GM12878 (cell line): Measurements from ENCODE around the gene HIVEP1. TPM values are rescaled to one million over a fixed set of nuclear protein-coding genes. Genes with fewer than 3 reads are reported as not detected.

Experiments used
- ATAC-seq: fragments of 200-7000 bp; cut with Tn5 transposase; 3 replicates; pipeline ENCODE4 v1.9.1; 2020; ENCODE audit warnings: mild to moderate bottlenecking, moderate library complexity
- BruUV-seq: library from RNA; stranded (reverse); fragments of 400-500 nt; replicated peaks from 2 replicates; lab custom pipeline; 2021; lab: Mats Ljungman, UMichigan
- CTCF ChIA-PET: fragments of 300-600 bp; sonication (Branson Sonifier 250); formaldehyde crosslinking; extraction: SDS; loops from one replicate; lab custom pipeline; 2021; ENCODE audit warnings: inconsistent platforms; lab: Yijun Ruan, JAX
- POLR2A ChIA-PET: fragments of 350-600 bp; formaldehyde crosslinking; extraction: SDS; loops from one replicate; lab custom pipeline; 2021; ENCODE audit warnings: inconsistent platforms; lab: Charles Lee
- RAD21 ChIA-PET: fragments of 300-600 bp; sonication (Branson Sonifier 250); formaldehyde crosslinking; loops from one replicate; lab custom pipeline; 2023; ENCODE audit warnings: antibody characterized with exemption; ENCODE audit not compliant: unreplicated experiment; lab: Charles Lee
- SMC1A ChIA-PET: fragments of 300-600 bp; sonication (Branson Sonifier 250); formaldehyde crosslinking; loops from one replicate; lab custom pipeline; 2023; ENCODE audit not compliant: unreplicated experiment, uncharacterized antibody; lab: Charles Lee
- DNase-seq: peaks from one replicate; pipeline ENCODE4 v3.0.0-alpha.2; 2011; ENCODE audit warnings: low read depth, low spot score
- FAIRE-seq: peaks from 3 replicates; lab custom pipeline; 2011; peaks lifted over from hg19 to GRCh38; lab: Jason Lieb, UNC
- H2AFZ ChIP-seq: 2 replicates; pipeline ENCODE4 v1.6.0; 2011; ENCODE audit warnings: low read depth, low read length, control low read depth; ENCODE audit not compliant: control insufficient read depth
- H3K27ac ChIP-seq: 2 replicates; pipeline ENCODE4 v1.5.1; 2011; ENCODE audit warnings: control low read depth; ENCODE audit not compliant: control insufficient read depth, insufficient read depth
- H3K27me3 ChIP-seq, 2 experiments: replicated peaks in 1 of 2; 2 replicates each; pipeline versions ENCODE4 v1.6.0 to v1.6.1; 2011; ENCODE audit warnings: low read length in 1 of 2; ENCODE audit not compliant: control insufficient read depth in 2 of 2, insufficient read depth in 2 of 2
- H3K36me3 ChIP-seq, 2 experiments: 2 replicates each; pipeline ENCODE4 v1.5.1; 2011; ENCODE audit warnings: low read length in 1 of 2; ENCODE audit not compliant: control insufficient read depth in 2 of 2, insufficient read depth in 2 of 2
- H3K4me1 ChIP-seq: 2 replicates; pipeline ENCODE4 v1.6.1; 2011; ENCODE audit warnings: mild to moderate bottlenecking, low read length, moderate library complexity, mixed read lengths; ENCODE audit not compliant: control insufficient read depth, insufficient read depth
- H3K4me2 ChIP-seq: 2 replicates; pipeline ENCODE4 v1.6.0; 2011; ENCODE audit warnings: control low read depth; ENCODE audit not compliant: control insufficient read depth, insufficient read depth
- H3K4me3 ChIP-seq: fragments of 200-600 bp; sonication (generic); 2 replicates; pipeline ENCODE4 v1.5.1; 2016
- H3K79me2 ChIP-seq: 2 replicates; pipeline ENCODE4 v1.6.0; 2011; ENCODE audit warnings: low read length; ENCODE audit not compliant: control insufficient read depth, insufficient read depth
- H3K9ac ChIP-seq: 2 replicates; pipeline ENCODE4 v1.8.0; 2011; ENCODE audit warnings: low read length, control low read depth, mixed read lengths; ENCODE audit not compliant: control insufficient read depth, insufficient read depth
- H3K9me3 ChIP-seq: replicated peaks from 3 replicates; pipeline ENCODE4 v1.5.1; 2011; ENCODE audit warnings: mild to moderate bottlenecking, low read length; ENCODE audit not compliant: control insufficient read depth, insufficient read depth
- H4K20me1 ChIP-seq: 2 replicates; pipeline ENCODE4 v1.6.0; 2011; ENCODE audit not compliant: control insufficient read depth, insufficient read depth
- BCL11A ChIP-seq: IDR thresholded peaks from 2 replicates; pipeline ENCODE4 v1.6.1; 2011; ENCODE audit warnings: low read depth, low read length
- CEBPB ChIP-seq, 2 experiments: fragments of 150-350 bp in 1 of 2; IDR thresholded peaks; 2 replicates each; pipeline ENCODE4 v1.6.1; 2012 to 2014; ENCODE audit warnings: low read depth in 2 of 2, low read length in 2 of 2, borderline replicate concordance in 1 of 2, inconsistent platforms in 1 of 2
- GATAD2B ChIP-seq: fragments of 450-650 bp; conservative IDR thresholded peaks from 2 replicates; pipeline ENCODE4 v1.6.1; 2017; ENCODE audit warnings: low read depth, mild to moderate bottlenecking, moderate library complexity
- HDAC2 ChIP-seq: fragments of 200-600 bp; sonication (generic); IDR thresholded peaks from 2 replicates; pipeline ENCODE4 v1.6.1; 2017
- LARP7 ChIP-seq: fragments of 450-650 bp; IDR thresholded peaks from 2 replicates; pipeline ENCODE4 v1.6.1; 2017; ENCODE audit warnings: mild to moderate bottlenecking
- MYB ChIP-seq: fragments of 150-350 bp; IDR thresholded peaks from 2 replicates; pipeline ENCODE4 v1.6.1; 2014; ENCODE audit warnings: mild to moderate bottlenecking, low read depth, low read length, borderline replicate concordance
- PAX8 ChIP-seq: fragments of 450-650 bp; IDR thresholded peaks from 2 replicates; pipeline ENCODE4 v1.6.1; 2017; ENCODE audit warnings: mild to moderate bottlenecking, moderate library complexity
- POLR2A ChIP-seq: IDR thresholded peaks from 2 replicates; pipeline ENCODE4 v1.6.1; 2011; ENCODE audit warnings: low read depth, mild to moderate bottlenecking, low read length
- POLR2AphosphoS5 ChIP-seq: IDR thresholded peaks from 2 replicates; pipeline ENCODE4 v1.6.1; 2011; ENCODE audit warnings: mild to moderate bottlenecking, low read length, inconsistent platforms
- SMC3 ChIP-seq: IDR thresholded peaks from 2 replicates; pipeline ENCODE4 v1.6.1; 2011; ENCODE audit warnings: low read length, improper control_type of control experiment, borderline replicate concordance
- SREBF1 ChIP-seq: IDR thresholded peaks from 2 replicates; pipeline ENCODE4 v1.6.1; 2012; ENCODE audit warnings: mild to moderate bottlenecking, low read length
- WRNIP1 ChIP-seq: IDR thresholded peaks from 2 replicates; pipeline ENCODE4 v1.6.1; 2011; ENCODE audit warnings: low read depth, low read length, improper control_type of control experiment, borderline replicate concordance
- ZZZ3 ChIP-seq: IDR thresholded peaks from 2 replicates; pipeline ENCODE4 v1.6.1; 2011; ENCODE audit warnings: low read depth; ENCODE audit not compliant: control insufficient read depth, insufficient read length
- WGBS: methylation state at CpG from one replicate; pipeline ENCODE4 v1.1.6; 2016; ENCODE audit warnings: low lambda C conversion rate; ENCODE audit not compliant: insufficient replicate concordance, insufficient coverage; ENCODE audit errors: missing lambda C conversion rate; 5-methylcytosine and 5-hydroxymethylcytosine counted together
- in situ Hi-C: fragments of 300-500 bp; cut with MboI; formaldehyde crosslinking; loops from 9 replicates; pipeline ENCODE4 v1.14.3; 2018; ENCODE audit warnings: mixed read lengths
- intact Hi-C: fragments of 100-400 bp; cut with micrococcal nuclease; formaldehyde crosslinking; loops from one replicate; pipeline ENCODE4 v1.14.2; 2022; ENCODE audit not compliant: unreplicated experiment
- polyA plus RNA-seq, 11 experiments: library from polyadenylated mRNA; depleted of rRNA in 4 of 11; unstranded in 6 of 11; stranded (reverse) in 5 of 11; fragments of >200 nt; fragmentation: Nextera tagmentation in 4 of 11; fragmentation: Illumina TruSeq in 1 of 11; extraction: Ambion mirVana in 4 of 11; extraction: Trizol in 1 of 11; gene quantifications; 1 replicate in 1 of 11; 2 replicates in 10 of 11; pipeline versions ENCODE4 v1.2.1 to v1.2.3, GENCODE V29; 2011 to 2016; ENCODE audit warnings: inconsistent platforms in 2 of 11, missing spikeins in 2 of 11, low read depth in 1 of 11
- total RNA-seq, 4 experiments: library from RNA; depleted of rRNA in 3 of 4; stranded (reverse); fragments of >200 nt in 3 of 4; fragmentation: Illumina TruSeq in 1 of 4; extraction: Trizol in 1 of 4; gene quantifications; 2 replicates each; pipeline versions ENCODE4 v1.2.1 to v1.2.3, GENCODE V29; 2013 to 2021
- TF ChIP-seq, protein P1 (sequence below): fragments of 450-650 bp; conservative IDR thresholded peaks from 2 replicates; pipeline ENCODE4 v1.6.1; 2017; ENCODE audit warnings: mild to moderate bottlenecking, moderate library complexity
- TF ChIP-seq, protein P2 (sequence below): IDR thresholded peaks from 2 replicates; pipeline ENCODE4 v1.6.1; 2012; ENCODE audit warnings: low read depth, low read length, improper control_type of control experiment
- TF ChIP-seq, protein P3 (sequence below): fragments of 150-350 bp; IDR thresholded peaks from 2 replicates; pipeline ENCODE4 v1.6.1; 2014; ENCODE audit warnings: mild to moderate bottlenecking, low read depth, low read length
- TF ChIP-seq, protein P4 (sequence below): fragments of 450-650 bp; formaldehyde crosslinking; IDR thresholded peaks from 2 replicates; pipeline ENCODE4 v1.4.0; 2022; ENCODE audit warnings: mild to moderate bottlenecking, moderate library complexity

Gene HIVEP1
- total and polyA plus RNA-seq, 10 of the 15 experiments (the other 5 are each of a cell fraction or from before 2014, with no cell fraction given), result 4.3 to 37.5 (median 21.6) TPM

DNA sequence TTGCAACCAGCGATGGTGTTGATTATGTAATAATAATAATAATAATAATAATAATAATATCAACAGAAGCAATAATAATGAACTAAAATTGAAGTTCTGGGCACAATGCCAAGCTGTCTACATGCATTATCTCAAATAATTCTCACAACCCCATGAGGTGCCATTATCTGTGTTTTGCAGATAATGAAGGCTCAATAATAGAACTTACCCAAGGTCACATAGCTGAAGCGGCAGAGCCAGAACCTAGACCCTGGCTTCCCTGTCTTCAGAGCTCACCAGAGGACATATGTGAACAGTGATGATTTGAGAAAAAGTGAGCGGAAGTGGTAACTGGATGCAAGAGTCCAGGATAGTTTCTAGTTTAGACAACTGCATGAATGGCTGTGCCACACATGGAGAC is 91.0 kb downstream of the HIVEP1 start:
- no peaks in the 10 kb centered on the region for H3K36me3 ChIP-seq
- intact Hi-C loops (no loop called here), in situ Hi-C loops (no loop called here)
- FAIRE-seq (no peak), DNase-seq (no peak), ATAC-seq (peak; percentile 27; the same call in 2 of the 3 replicates)
- H3K79me2 ChIP-seq, result peaks cover 15% of the 10 kb centered on the region
- ChIA-PET CTCF (interaction anchor here (0.7 to 2.1 kb wide), 5 partner anchors 8 to 31 kb away, joined by 3 to 6 read pairs (median 3); no protein-coding TSS in a partner anchor), RAD21 (interaction anchor here (0.8 to 2.8 kb wide), 8 partner anchors 10 to 503 kb away, joined by 3 to 9 read pairs (median 4); no protein-coding TSS in a partner anchor), SMC1A (interaction anchor here (0.7 to 3.2 kb wide), 11 partner anchors 8 to 371 kb away, joined by 3 to 18 read pairs (median 3); no protein-coding TSS in a partner anchor), POLR2A (interaction anchor here (0.6 to 2.1 kb wide), 6 partner anchors 8 to 393 kb away, joined by 3 to 10 read pairs (median 4); no protein-coding TSS in a partner anchor)
- WGBS, result 97% methylated on average over 3 of the region's 3 CpGs
- no peak overlapping the region for H3K9ac ChIP-seq
- no TSS peak for BruUV-seq
- no peak overlapping the region for H3K4me3 ChIP-seq
- no peak overlapping the region for H3K4me2 ChIP-seq
- H4K20me1 ChIP-seq, result no peaks in the 10 kb centered on the region
- TF ChIP-seq LARP7, result no peak
- TF ChIP-seq, protein P1, sequence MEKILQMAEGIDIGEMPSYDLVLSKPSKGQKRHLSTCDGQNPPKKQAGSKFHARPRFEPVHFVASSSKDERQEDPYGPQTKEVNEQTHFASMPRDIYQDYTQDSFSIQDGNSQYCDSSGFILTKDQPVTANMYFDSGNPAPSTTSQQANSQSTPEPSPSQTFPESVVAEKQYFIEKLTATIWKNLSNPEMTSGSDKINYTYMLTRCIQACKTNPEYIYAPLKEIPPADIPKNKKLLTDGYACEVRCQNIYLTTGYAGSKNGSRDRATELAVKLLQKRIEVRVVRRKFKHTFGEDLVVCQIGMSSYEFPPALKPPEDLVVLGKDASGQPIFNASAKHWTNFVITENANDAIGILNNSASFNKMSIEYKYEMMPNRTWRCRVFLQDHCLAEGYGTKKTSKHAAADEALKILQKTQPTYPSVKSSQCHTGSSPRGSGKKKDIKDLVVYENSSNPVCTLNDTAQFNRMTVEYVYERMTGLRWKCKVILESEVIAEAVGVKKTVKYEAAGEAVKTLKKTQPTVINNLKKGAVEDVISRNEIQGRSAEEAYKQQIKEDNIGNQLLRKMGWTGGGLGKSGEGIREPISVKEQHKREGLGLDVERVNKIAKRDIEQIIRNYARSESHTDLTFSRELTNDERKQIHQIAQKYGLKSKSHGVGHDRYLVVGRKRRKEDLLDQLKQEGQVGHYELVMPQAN, result no peak
- TF ChIP-seq SMC3, result no peak
- no peak for TF ChIP-seq POLR2AphosphoS5
- no peak for TF ChIP-seq PAX8
- TF ChIP-seq WRNIP1, result no peak
- no peak for TF ChIP-seq CEBPB (IDR thresholded peaks at IDR 0.05; ENCODE audit: borderline replicate concordance in 1 of 2, low read depth in 2 of 2, low read length in 2 of 2)
- TF ChIP-seq HDAC2, result no peak
- TF ChIP-seq, protein P2, sequence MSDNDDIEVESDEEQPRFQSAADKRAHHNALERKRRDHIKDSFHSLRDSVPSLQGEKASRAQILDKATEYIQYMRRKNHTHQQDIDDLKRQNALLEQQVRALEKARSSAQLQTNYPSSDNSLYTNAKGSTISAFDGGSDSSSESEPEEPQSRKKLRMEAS, result no peak
- TF ChIP-seq MYB, result no peak
- TF ChIP-seq SREBF1, result no peak
- TF ChIP-seq, protein P3, sequence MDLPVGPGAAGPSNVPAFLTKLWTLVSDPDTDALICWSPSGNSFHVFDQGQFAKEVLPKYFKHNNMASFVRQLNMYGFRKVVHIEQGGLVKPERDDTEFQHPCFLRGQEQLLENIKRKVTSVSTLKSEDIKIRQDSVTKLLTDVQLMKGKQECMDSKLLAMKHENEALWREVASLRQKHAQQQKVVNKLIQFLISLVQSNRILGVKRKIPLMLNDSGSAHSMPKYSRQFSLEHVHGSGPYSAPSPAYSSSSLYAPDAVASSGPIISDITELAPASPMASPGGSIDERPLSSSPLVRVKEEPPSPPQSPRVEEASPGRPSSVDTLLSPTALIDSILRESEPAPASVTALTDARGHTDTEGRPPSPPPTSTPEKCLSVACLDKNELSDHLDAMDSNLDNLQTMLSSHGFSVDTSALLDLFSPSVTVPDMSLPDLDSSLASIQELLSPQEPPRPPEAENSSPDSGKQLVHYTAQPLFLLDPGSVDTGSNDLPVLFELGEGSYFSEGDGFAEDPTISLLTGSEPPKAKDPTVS, result no peak
- TF ChIP-seq BCL11A, result no peak
- TF ChIP-seq, protein P4, sequence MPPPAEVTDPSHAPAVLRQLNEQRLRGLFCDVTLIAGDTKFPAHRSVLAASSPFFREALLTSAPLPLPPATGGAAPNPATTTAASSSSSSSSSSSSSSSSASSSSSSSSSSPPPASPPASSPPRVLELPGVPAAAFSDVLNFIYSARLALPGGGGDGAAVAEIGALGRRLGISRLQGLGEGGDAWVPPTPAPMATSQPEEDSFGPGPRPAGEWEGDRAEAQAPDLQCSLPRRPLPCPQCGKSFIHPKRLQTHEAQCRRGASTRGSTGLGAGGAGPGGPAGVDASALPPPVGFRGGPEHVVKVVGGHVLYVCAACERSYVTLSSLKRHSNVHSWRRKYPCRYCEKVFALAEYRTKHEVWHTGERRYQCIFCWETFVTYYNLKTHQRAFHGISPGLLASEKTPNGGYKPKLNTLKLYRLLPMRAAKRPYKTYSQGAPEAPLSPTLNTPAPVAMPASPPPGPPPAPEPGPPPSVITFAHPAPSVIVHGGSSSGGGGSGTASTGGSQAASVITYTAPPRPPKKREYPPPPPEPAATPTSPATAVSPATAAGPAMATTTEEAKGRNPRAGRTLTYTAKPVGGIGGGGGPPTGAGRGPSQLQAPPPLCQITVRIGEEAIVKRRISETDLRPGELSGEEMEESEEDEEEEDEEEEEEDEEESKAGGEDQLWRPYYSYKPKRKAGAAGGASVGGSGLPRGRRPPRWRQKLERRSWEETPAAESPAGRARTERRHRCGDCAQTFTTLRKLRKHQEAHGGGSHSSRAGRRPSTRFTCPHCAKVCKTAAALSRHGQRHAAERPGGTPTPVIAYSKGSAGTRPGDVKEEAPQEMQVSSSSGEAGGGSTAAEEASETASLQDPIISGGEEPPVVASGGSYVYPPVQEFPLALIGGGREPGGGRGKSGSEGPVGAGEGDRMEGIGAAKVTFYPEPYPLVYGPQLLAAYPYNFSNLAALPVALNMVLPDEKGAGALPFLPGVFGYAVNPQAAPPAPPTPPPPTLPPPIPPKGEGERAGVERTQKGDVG (CRISPR knock-in tag), result no peak
- no peak for TF ChIP-seq ZZZ3
- no peak for TF ChIP-seq POLR2A
- TF ChIP-seq GATAD2B, result no peak
- H3K27me3 ChIP-seq, result no peaks in the 10 kb centered on the region
- no peaks in the 10 kb centered on the region; the same call in 1 of the 3 replicates for H3K9me3 ChIP-seq
- 0 out of 2 replicates have a peak overlapping the region, but pooled peaks have one; percentile 35 for H3K27ac ChIP-seq
- H2AFZ ChIP-seq, result no peak overlapping the region
- H3K4me1 ChIP-seq, result peaks cover 7% of the 10 kb centered on the region
